Fibroblast of villous mesenchyme (primary cell): ENCODE measurements around the gene GPC1. TPM values are rescaled to one million over a fixed set of nuclear protein-coding genes. Genes with fewer than 3 reads are reported as not detected.

Experiments used
- DNase-seq: peaks from one replicate; pipeline ENCODE4 v3.0.0-alpha.2; 2010; ENCODE audit warnings: low read depth
- H3K4me3 ChIP-seq: 2 replicates; pipeline ENCODE4 v1.5.1; 2011; ENCODE audit warnings: low read depth, mild to moderate bottlenecking, low read length
- CTCF ChIP-seq: IDR thresholded peaks from 2 replicates; pipeline ENCODE4 v1.5.1; 2012; ENCODE audit warnings: low read depth, mild to moderate bottlenecking, low read length; ENCODE audit not compliant: insufficient read depth
- total RNA-seq: library from RNA; depleted of rRNA; stranded (reverse); fragments of >200 nt; gene quantifications from 2 replicates; pipeline ENCODE4 v1.2.3, GENCODE V29; 2012

Gene GPC1
- total RNA-seq, 1 donor: 88.9 TPM

- TF ChIP-seq CTCF: no peak
- no peak for DNase-seq
- H3K4me3 ChIP-seq: no peak overlapping the region
These were observed 18.6 kb upstream of the GPC1 start for GRCh38 chr2:240416821-240417220.

- H3K4me3 ChIP-seq: no peak overlapping the region
- TF ChIP-seq CTCF: no peak
- no peak for DNase-seq
These were observed 17.2 kb upstream of the GPC1 start for GRCh38 chr2:240418311-240418710.

- DNase-seq: no peak
- no peak overlapping the region for H3K4me3 ChIP-seq
- no peak for TF ChIP-seq CTCF
These were observed 16.2 kb upstream of the GPC1 start for GRCh38 chr2:240419271-240419670.

GRCh38 chr2:240419723-240420122, 15.7 kb upstream of the GPC1 start:
- TF ChIP-seq CTCF: no peak
- no peak overlapping the region for H3K4me3 ChIP-seq
- no peak for DNase-seq

GRCh38 chr2:240420206-240421104, 15.0 kb upstream of the GPC1 start:
- no peak for TF ChIP-seq CTCF
- DNase-seq: no peak
- no peak overlapping the region for H3K4me3 ChIP-seq

GRCh38 chr2:240421381-240421780, 14.1 kb upstream of the GPC1 start:
- DNase-seq: no peak
- no peak overlapping the region for H3K4me3 ChIP-seq
- TF ChIP-seq CTCF: no peak
